ENCODE data around the gene CFAP45. TPM values are rescaled to one million over a fixed set of nuclear protein-coding genes. Genes with fewer than 3 reads are reported as not detected.
A peak's percentile ranks its signal among the peaks of the same experiment; 100 is the strongest.

Gene CFAP45
- total and polyA plus RNA-seq, 9 of the 15 experiments (the other 6 are each of a cell fraction or from before 2014, with no cell fraction given), result 0.65 to 2.4 (median 1.5) TPM

DNA sequence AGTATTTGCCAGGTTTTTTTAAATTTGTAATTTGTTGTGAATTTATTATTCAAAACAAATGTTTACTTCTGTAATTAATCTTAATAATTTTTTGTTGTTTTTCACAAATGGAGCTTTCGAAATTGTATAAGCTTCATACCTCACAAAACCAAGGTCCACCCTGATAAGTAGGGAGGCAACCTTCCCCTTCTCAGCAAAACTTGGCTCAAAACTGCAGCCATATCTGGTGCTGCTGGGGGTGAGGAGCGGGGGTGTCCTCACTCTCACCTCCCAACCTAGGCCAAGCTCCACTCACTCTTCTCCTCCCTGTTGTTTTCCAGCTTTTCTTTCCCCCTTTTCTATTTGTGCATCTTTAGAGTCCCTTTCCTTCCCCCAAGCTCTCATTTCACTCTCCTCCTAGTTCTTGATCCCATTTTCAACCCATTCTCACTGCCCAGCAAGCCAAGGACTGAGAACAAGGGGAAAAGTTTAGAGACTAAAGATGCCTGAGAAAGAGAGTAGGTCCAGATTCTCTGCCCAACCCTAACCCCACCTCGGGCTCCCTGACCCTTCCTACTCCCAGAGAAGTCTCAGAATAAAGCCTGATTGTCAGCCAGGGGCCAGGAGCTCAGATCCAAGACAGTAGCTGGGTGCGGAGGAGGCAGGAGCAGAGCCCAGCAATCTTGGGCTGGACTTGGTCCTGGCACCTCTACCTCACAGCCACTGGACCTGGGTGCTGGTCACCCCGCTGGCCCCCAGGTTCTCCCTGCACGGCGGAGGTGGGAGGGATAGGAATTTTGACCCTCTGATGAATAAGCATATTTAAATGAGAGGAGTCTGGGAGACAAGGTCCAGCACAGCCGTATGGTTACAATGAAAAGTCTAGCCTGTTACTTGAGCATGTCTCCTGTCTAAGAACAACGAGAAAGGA is 8.3 kb upstream of the CFAP45 start:
- no peaks in the 10 kb centered on the region for H3K27me3 ChIP-seq (ENCODE audit: control insufficient read depth in 2 of 2, insufficient read depth in 2 of 2, low read length in 2 of 2)
- ATAC-seq, result no peak
- no peak for DNase-seq (ENCODE audit: extremely low read depth in 1 of 4, low spot score in 3 of 4)
- no peaks in the 10 kb centered on the region for H3K9me1 ChIP-seq (ENCODE audit: control insufficient read depth, insufficient read depth, low read length)
- peak overlapping the region in 1 of 2 experiments; percentile 49; a peak in 1 of 4 replicates for H3K9ac ChIP-seq (ENCODE audit: insufficient read depth in 1 of 2, low read depth in 2 of 2, low read length in 2 of 2)
- H3K36me3 ChIP-seq (ENCODE audit: control insufficient read depth, insufficient read depth, low read length), result no peaks in the 10 kb centered on the region
- in situ Hi-C loops (cut with MboI), result no loop called here
- no TSS peak for BruUV-seq (replicated peaks)
- peaks cover 16 to 45% of the 10 kb centered on the region in 2 experiments for H3K4me1 ChIP-seq (replicated peaks in 1 of 2; ENCODE audit: control insufficient read depth in 2 of 2, insufficient read depth in 2 of 2, low read length in 2 of 2)
- peak overlapping the region; percentile 26; the same call in 1 of the 2 replicates for H2AFZ ChIP-seq (ENCODE audit: low read depth, low read length)
- CTCF ChIA-PET (ENCODE audit: low intra/inter-chr PET ratio), result no interaction called here
- H4K20me1 ChIP-seq (replicated peaks; ENCODE audit: control insufficient read depth, insufficient read depth, low read length), result no peaks in the 10 kb centered on the region
- no peak overlapping the region for H3K4me3 ChIP-seq
- POLR2A ChIA-PET, result interaction anchor here (0.8 kb wide), 1 partner anchor 14 kb away, joined by 3 read pairs; no protein-coding TSS in a partner anchor
- intact Hi-C loops (cut with micrococcal nuclease), result no loop called here
- no peak overlapping the region for H3K4me2 ChIP-seq (ENCODE audit: insufficient read depth, low read length)
- 39% methylated on average over 9 of the region's 9 CpGs for WGBS (ENCODE audit: insufficient coverage, low coverage, missing lambda C conversion rate)
- FAIRE-seq, result peak; percentile 56
- H3K79me2 ChIP-seq (ENCODE audit: control insufficient read depth, insufficient read depth, low read length), result no peaks in the 10 kb centered on the region
- H3K27ac ChIP-seq (ENCODE audit: extremely low read depth, low read depth, low read length), result no peak overlapping the region
- H3K9me3 ChIP-seq (replicated peaks; ENCODE audit: control insufficient read depth, insufficient read depth, low read depth, low read length), result no peaks in the 10 kb centered on the region
- TF ChIP-seq KLF16 (IDR thresholded peaks at IDR 0.05) (no peak), SRSF1 (IDR thresholded peaks at IDR 0.05; ENCODE audit: low read depth, low read length) (no peak), ELF4 (CRISPR knock-in tag; IDR thresholded peaks at IDR 0.05) (0 out of 2 replicates have a peak, but pooled peaks have one; percentile 29)
- TF ChIP-seq, protein P1, sequence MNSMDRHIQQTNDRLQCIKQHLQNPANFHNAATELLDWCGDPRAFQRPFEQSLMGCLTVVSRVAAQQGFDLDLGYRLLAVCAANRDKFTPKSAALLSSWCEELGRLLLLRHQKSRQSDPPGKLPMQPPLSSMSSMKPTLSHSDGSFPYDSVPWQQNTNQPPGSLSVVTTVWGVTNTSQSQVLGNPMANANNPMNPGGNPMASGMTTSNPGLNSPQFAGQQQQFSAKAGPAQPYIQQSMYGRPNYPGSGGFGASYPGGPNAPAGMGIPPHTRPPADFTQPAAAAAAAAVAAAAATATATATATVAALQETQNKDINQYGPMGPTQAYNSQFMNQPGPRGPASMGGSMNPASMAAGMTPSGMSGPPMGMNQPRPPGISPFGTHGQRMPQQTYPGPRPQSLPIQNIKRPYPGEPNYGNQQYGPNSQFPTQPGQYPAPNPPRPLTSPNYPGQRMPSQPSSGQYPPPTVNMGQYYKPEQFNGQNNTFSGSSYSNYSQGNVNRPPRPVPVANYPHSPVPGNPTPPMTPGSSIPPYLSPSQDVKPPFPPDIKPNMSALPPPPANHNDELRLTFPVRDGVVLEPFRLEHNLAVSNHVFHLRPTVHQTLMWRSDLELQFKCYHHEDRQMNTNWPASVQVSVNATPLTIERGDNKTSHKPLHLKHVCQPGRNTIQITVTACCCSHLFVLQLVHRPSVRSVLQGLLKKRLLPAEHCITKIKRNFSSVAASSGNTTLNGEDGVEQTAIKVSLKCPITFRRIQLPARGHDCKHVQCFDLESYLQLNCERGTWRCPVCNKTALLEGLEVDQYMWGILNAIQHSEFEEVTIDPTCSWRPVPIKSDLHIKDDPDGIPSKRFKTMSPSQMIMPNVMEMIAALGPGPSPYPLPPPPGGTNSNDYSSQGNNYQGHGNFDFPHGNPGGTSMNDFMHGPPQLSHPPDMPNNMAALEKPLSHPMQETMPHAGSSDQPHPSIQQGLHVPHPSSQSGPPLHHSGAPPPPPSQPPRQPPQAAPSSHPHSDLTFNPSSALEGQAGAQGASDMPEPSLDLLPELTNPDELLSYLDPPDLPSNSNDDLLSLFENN (IDR thresholded peaks at IDR 0.05; ENCODE audit: low read depth in 2 of 2, low read length in 2 of 2), result no peak
- TF ChIP-seq, protein P2, sequence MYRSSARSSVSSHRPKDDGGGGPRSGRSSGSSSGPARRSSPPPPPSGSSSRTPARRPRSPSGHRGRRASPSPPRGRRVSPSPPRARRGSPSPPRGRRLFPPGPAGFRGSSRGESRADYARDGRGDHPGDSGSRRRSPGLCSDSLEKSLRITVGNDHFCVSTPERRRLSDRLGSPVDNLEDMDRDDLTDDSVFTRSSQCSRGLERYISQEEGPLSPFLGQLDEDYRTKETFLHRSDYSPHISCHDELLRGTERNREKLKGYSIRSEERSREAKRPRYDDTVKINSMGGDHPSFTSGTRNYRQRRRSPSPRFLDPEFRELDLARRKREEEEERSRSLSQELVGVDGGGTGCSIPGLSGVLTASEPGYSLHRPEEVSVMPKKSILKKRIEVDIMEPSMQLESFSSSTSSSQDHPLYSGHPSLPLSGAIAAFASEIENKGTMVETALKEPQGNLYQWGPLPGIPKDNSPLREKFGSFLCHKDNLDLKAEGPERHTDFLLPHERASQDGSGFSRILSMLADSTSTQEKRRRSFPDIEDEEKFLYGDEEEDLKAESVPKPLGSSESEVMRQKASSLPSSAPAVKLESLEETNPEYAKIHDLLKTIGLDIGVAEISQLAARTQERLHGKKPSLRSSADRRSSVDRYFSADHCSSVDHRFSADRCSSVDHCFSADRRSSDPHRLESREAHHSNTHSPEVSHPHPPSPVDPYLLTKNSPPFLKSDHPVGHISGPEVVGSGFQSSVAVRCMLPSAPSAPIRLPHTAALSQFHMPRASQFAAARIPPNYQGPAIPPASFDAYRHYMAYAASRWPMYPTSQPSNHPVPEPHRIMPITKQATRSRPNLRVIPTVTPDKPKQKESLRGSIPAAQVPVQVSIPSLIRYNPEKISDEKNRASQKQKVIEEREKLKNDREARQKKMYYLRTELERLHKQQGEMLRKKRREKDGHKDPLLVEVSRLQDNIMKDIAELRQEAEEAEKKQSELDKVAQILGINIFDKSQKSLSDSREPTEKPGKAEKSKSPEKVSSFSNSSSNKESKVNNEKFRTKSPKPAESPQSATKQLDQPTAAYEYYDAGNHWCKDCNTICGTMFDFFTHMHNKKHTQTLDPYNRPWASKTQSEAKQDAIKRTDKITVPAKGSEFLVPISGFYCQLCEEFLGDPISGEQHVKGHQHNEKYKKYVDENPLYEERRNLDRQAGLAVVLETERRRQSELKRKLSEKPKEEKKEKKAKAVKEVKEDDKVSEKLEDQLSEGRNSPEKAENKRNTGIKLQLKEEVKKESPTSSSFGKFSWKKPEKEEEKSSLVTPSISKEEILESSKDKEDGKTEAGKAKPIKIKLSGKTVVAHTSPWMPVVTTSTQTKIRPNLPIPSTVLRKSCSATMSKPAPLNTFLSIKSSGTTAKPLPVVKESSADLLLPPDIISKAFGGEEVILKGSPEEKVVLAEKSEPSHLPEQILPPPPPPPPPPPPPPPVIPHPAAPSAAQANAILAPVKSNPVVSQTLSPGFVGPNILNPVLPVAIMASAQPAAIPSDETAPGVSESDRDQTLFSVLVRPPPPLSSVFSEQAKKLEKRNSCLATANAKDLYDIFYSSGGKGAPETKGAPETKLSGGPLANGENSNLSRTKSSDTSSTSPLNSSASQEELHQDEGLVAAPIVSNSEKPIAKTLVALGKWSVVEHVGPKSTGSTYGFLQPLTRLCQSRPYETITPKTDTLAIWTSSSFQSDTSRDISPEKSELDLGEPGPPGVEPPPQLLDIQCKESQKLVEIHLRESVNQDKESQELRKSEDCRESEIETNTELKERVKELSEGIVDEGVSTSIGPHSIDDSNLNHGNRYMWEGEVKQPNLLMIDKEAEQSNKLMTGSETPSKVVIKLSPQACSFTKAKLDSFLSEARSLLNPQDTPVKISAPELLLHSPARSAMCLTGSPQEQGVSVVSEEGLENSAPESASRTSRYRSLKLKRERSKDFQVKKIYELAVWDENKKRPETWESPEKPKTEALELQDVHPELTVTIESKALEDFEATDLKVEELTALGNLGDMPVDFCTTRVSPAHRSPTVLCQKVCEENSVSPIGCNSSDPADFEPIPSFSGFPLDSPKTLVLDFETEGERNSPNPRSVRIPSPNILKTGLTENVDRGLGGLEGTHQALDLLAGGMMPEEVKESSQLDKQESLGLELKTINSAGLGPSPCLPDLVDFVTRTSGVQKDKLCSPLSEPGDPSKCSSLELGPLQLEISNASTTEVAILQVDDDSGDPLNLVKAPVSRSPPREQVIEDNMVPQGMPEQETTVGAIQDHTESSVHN (IDR thresholded peaks at IDR 0.05; ENCODE audit: borderline replicate concordance in 1 of 2, low read depth in 1 of 2), result no peak
- TF ChIP-seq, protein P3, sequence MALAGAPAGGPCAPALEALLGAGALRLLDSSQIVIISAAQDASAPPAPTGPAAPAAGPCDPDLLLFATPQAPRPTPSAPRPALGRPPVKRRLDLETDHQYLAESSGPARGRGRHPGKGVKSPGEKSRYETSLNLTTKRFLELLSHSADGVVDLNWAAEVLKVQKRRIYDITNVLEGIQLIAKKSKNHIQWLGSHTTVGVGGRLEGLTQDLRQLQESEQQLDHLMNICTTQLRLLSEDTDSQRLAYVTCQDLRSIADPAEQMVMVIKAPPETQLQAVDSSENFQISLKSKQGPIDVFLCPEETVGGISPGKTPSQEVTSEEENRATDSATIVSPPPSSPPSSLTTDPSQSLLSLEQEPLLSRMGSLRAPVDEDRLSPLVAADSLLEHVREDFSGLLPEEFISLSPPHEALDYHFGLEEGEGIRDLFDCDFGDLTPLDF (CRISPR knock-in tag; IDR thresholded peaks at IDR 0.05), result no peak

Measured in K562 (cell line).